OCI-LY3 (cell line): ENCODE data around the gene FUBP1.

Source experiments
- H2AFZ ChIP-seq: fragments of 200-600, 300-600 bp; shearing (Covaris generic); 2 replicates; pipeline ENCODE4 v1.6.0; 2014; ENCODE audit warnings: antibody characterized with exemption, low read depth, low read length
- H3K27ac ChIP-seq: fragments of 200-600, 300-600 bp; sonication (generic); 2 replicates; pipeline ENCODE4 v1.5.1; 2014; ENCODE audit warnings: mild to moderate bottlenecking, low read length, moderate library complexity, mixed read lengths
- H3K27me3 ChIP-seq: fragments of 200-600, 300-600 bp; sonication (generic); 2 replicates; pipeline ENCODE4 v1.6.1; 2014; ENCODE audit warnings: low read depth, low read length, mixed read lengths
- H3K36me3 ChIP-seq: fragments of 200-600, 300-600 bp; sonication (generic); replicated peaks from 2 replicates; pipeline ENCODE3; 2014; ENCODE audit warnings: low read depth, low read length, mixed read lengths
- H3K4me1 ChIP-seq: fragments of 300-600, 200-600 bp; sonication (generic); 2 replicates; pipeline ENCODE4 v1.6.1; 2014; ENCODE audit warnings: low read length, mixed read lengths
- H3K4me2 ChIP-seq: fragments of 200-600, 300-600 bp; sonication (generic); 2 replicates; pipeline ENCODE4 v1.6.1; 2014; ENCODE audit warnings: low read length, mixed read lengths
- H3K4me3 ChIP-seq: fragments of 300-600, 200-600 bp; sonication (generic); 2 replicates; pipeline ENCODE4 v1.5.1; 2014; ENCODE audit warnings: antibody characterized with exemption, mild to moderate bottlenecking, low read length, moderate library complexity
- H3K79me2 ChIP-seq: fragments of 300-600, 200-600 bp; shearing (Covaris generic); 2 replicates; pipeline ENCODE4 v1.6.1; 2014; ENCODE audit warnings: mild to moderate bottlenecking, low read length, mixed read lengths
- H3K9ac ChIP-seq: fragments of 300-600, 200-600 bp; shearing (Covaris generic); 2 replicates; pipeline ENCODE4 v1.6.0; 2014; ENCODE audit warnings: mild to moderate bottlenecking, low read length, moderate library complexity
- H3K9me3 ChIP-seq: fragments of 200-600, 300-600 bp; shearing (Covaris generic); 2 replicates; pipeline ENCODE4 v1.6.1; 2014; ENCODE audit warnings: low read length, mixed read lengths; ENCODE audit not compliant: insufficient read depth
- H4K20me1 ChIP-seq: fragments of 200-600, 300-600 bp; sonication (generic); 2 replicates; pipeline ENCODE4 v1.6.1; 2016; ENCODE audit warnings: low read length, mixed read lengths; ENCODE audit not compliant: insufficient read depth
- CTCF ChIP-seq: fragments of 200-600, 300-600 bp; sonication (generic); IDR thresholded peaks from 2 replicates; pipeline ENCODE4 v1.5.1; 2014; ENCODE audit warnings: antibody characterized with exemption, low read length, low read depth
- EZH2phosphoT487 ChIP-seq: fragments of 200-600 bp; shearing (Covaris generic); IDR thresholded peaks from 2 replicates; pipeline ENCODE4 v1.6.1; 2018; ENCODE audit warnings: antibody characterized with exemption, mixed run types, low read depth

Gene FUBP1

GRCh38 chr1:77978293-77978968 lies 441 bp downstream of the FUBP1 start:
- Histone ChIP-seq H3K9me3 (no peaks in the 10 kb centered on the region), H3K36me3 (peaks cover 32% of the 10 kb centered on the region), H4K20me1 (peaks cover 45% of the 10 kb centered on the region), H3K79me2 (peaks cover 83% of the 10 kb centered on the region), H3K4me3 (peak overlapping the region; percentile 90), H3K4me1 (peaks cover 31% of the 10 kb centered on the region), H3K27me3 (no peaks in the 10 kb centered on the region), H3K27ac (peak overlapping the region; percentile 98), H3K4me2 (peak overlapping the region; percentile 64), H2AFZ (no peak overlapping the region), H3K9ac (peak overlapping the region; percentile 93)
- TF ChIP-seq EZH2phosphoT487 (no peak), CTCF (no peak)

DNA sequence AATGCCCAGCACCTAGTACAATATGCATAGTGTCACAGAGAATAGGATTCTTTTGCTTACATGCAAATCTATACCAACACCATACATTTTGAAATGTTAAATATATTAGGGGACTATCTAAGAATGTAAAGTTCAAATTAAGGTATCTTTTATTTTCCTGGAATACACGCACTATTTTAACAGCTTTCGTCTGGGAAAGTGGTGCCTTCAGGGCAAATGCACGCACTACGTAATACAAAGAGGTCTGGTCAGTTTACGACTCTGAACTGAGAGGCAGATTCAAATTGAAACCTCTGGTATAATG lies 931 bp downstream of the FUBP1 start:
- Histone ChIP-seq H3K4me3 (peak overlapping the region; percentile 90), H3K4me2 (peak overlapping the region; percentile 64), H3K36me3 (peaks cover 32% of the 10 kb centered on the region), H3K4me1 (peaks cover 31% of the 10 kb centered on the region), H3K27ac (peak overlapping the region; percentile 98), H3K9ac (peak overlapping the region; percentile 93), H3K79me2 (peaks cover 88% of the 10 kb centered on the region), H3K27me3 (no peaks in the 10 kb centered on the region), H4K20me1 (peaks cover 49% of the 10 kb centered on the region), H2AFZ (no peak overlapping the region), H3K9me3 (no peaks in the 10 kb centered on the region)
- TF ChIP-seq EZH2phosphoT487 (no peak), CTCF (no peak)

DNA sequence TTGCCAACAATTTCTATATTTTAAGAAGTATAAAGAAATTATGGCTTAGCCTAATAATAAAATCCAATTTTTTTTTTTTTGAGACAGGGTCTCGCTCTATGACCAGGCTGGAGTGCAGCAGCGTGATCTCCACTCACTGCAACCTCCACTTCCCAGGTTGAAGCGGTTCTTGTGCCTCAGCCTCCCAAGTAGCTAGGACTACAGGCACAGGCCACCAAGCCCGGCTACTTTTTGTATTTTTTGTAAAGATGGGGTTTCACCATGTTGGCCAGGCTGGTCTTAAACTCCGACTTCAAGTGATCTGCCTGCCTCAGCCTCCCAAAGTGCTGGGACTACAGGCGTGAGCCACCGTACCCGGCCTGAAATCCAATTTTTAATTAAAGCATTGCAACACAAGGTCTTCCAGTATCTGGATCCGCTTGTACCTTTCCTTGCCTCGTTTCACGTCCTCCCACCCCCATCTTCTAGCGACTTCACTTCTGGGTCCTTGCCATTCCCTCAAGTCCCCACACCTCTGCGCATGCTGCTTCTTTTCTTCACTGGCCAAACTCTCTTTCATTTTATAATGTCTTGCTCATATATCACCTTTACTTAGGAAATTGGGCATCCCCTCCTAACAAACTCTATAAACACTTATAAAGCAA lies 2.3 kb downstream of the FUBP1 start:
- Histone ChIP-seq H4K20me1 (peaks cover 63% of the 10 kb centered on the region), H3K27me3 (no peaks in the 10 kb centered on the region), H3K79me2 (peaks cover 97% of the 10 kb centered on the region), H3K27ac (no peak overlapping the region), H3K36me3 (peaks cover 35% of the 10 kb centered on the region), H3K9me3 (no peaks in the 10 kb centered on the region), H3K4me2 (peak overlapping the region; percentile 64), H2AFZ (no peak overlapping the region), H3K9ac (peak overlapping the region; percentile 93), H3K4me1 (peaks cover 31% of the 10 kb centered on the region), H3K4me3 (peak overlapping the region; percentile 90)
- TF ChIP-seq EZH2phosphoT487 (no peak), CTCF (no peak)

DNA sequence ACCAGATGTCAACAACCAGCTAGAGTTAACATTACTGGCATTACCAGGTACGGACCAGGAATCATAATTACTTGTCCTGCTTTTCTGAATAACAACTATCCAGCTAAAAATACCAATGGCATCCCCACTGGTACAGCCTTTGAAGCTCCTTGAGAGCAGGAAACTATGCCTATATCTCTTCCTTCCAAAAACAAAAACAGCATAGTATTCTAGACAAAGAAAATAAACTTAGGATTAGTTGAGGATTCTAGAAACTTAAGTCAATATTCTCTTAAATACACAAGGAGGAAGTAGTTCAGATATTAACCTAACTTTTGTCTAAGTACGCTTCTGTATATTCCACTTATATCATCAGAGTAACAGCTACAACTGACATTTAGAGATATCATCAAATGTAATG lies 3.0 kb downstream of the FUBP1 start:
- peak overlapping the region; percentile 90 for H3K4me3 ChIP-seq
- no peaks in the 10 kb centered on the region for H3K9me3 ChIP-seq
- no peak for TF ChIP-seq CTCF
- no peak for TF ChIP-seq EZH2phosphoT487
- peaks cover 97% of the 10 kb centered on the region for H3K79me2 ChIP-seq
- H3K36me3 ChIP-seq = peaks cover 35% of the 10 kb centered on the region
- H4K20me1 ChIP-seq = peaks cover 70% of the 10 kb centered on the region
- peak overlapping the region; percentile 28; the same call in 1 of the 2 replicates for H3K9ac ChIP-seq
- H2AFZ ChIP-seq = no peak overlapping the region
- no peaks in the 10 kb centered on the region for H3K27me3 ChIP-seq
- H3K27ac ChIP-seq = no peak overlapping the region
- peaks cover 31% of the 10 kb centered on the region for H3K4me1 ChIP-seq
- H3K4me2 ChIP-seq = peak overlapping the region; percentile 64
